HepG2 (cell line): Measurements from ENCODE around the gene NINJ2. TPM values are rescaled to one million over a fixed set of nuclear protein-coding genes. Genes with fewer than 3 reads are reported as not detected.

Experiments
- AGO1 ChIP-seq: fragments of 200-400 bp; formaldehyde crosslinking; IDR thresholded peaks from 2 replicates; pipeline ENCODE4 v1.6.1; 2017; ENCODE audit warnings: mild to moderate bottlenecking, low read depth, low read length, moderate library complexity; ENCODE audit not compliant: poor library complexity, severe bottlenecking
- ATF7-NPFF ChIP-seq: sonication (generic); formaldehyde crosslinking; IDR thresholded peaks from 2 replicates; pipeline ENCODE4 v1.8.1; 2023; ENCODE audit warnings: mild to moderate bottlenecking, low read depth, missing genetic modification reagents, moderate library complexity
- ATRX ChIP-seq: sonication (generic); formaldehyde crosslinking; IDR thresholded peaks from 2 replicates; pipeline ENCODE4 v1.4.0; 2020; ENCODE audit warnings: missing genetic modification reagents, borderline replicate concordance
- CC2D1A ChIP-seq: sonication (generic); formaldehyde crosslinking; IDR thresholded peaks from 2 replicates; pipeline ENCODE4 v1.8.1; 2023; ENCODE audit warnings: mild to moderate bottlenecking, missing genetic modification reagents
- DRAP1 ChIP-seq: IDR thresholded peaks from 2 replicates; pipeline ENCODE4 v1.6.1; 2016; ENCODE audit warnings: missing genetic modification reagents, missing compliant biosample characterization
- GABPA ChIP-seq, 2 experiments: IDR thresholded peaks; 2 replicates each; pipeline ENCODE4 v1.6.1; 2011 to 2016; ENCODE audit warnings: low read depth in 2 of 2, low read length in 1 of 2, missing biosample characterization in 1 of 2, missing genetic modification characterization in 1 of 2
- KDM5B ChIP-seq: sonication (generic); formaldehyde crosslinking; IDR thresholded peaks from 2 replicates; pipeline ENCODE4 v1.4.0; 2020; ENCODE audit warnings: missing genetic modification reagents, mild to moderate bottlenecking, borderline replicate concordance
- NBN ChIP-seq: fragments of 450-650 bp; conservative IDR thresholded peaks from 2 replicates; pipeline ENCODE4 v1.6.1; 2017
- NFYB ChIP-seq: sonication (generic); formaldehyde crosslinking; IDR thresholded peaks from 2 replicates; pipeline ENCODE4 v1.4.0; 2020; ENCODE audit warnings: missing genetic modification reagents
- NR1H2 ChIP-seq: sonication (generic); formaldehyde crosslinking; IDR thresholded peaks from 2 replicates; pipeline ENCODE4 v1.8.1; 2022; ENCODE audit warnings: low read depth, missing genetic modification reagents, borderline replicate concordance
- PHF20 ChIP-seq: sonication (generic); formaldehyde crosslinking; IDR thresholded peaks from 2 replicates; pipeline ENCODE4 v1.5.0; 2020; ENCODE audit warnings: mild to moderate bottlenecking, missing genetic modification reagents
- TGIF2 ChIP-seq: IDR thresholded peaks from 2 replicates; pipeline ENCODE4 v1.6.1; 2016; ENCODE audit warnings: control low read depth, missing compliant biosample characterization
- U2AF2 ChIP-seq: fragments of 200-400 bp; formaldehyde crosslinking; IDR thresholded peaks from 2 replicates; pipeline ENCODE4 v1.6.1; 2017; ENCODE audit warnings: low read depth, mild to moderate bottlenecking, low read length
- ZNF383 ChIP-seq: sonication (generic); formaldehyde crosslinking; IDR thresholded peaks from 2 replicates; pipeline ENCODE4 v1.4.0; 2020; ENCODE audit warnings: missing genetic modification reagents, mild to moderate bottlenecking, borderline replicate concordance
- ZNF562 ChIP-seq: sonication (generic); formaldehyde crosslinking; IDR thresholded peaks from 2 replicates; pipeline ENCODE4 v1.8.0; 2022; ENCODE audit warnings: missing genetic modification reagents, borderline replicate concordance
- ZNF574 ChIP-seq: sonication (generic); formaldehyde crosslinking; IDR thresholded peaks from 2 replicates; pipeline ENCODE4 v1.4.0; 2020; ENCODE audit warnings: missing genetic modification reagents
- ZNF766 ChIP-seq: sonication (generic); formaldehyde crosslinking; IDR thresholded peaks from 2 replicates; pipeline ENCODE4 v1.5.0; 2020; ENCODE audit warnings: missing genetic modification reagents, borderline replicate concordance
- ZNF891 ChIP-seq: sonication (generic); formaldehyde crosslinking; IDR thresholded peaks from 2 replicates; pipeline ENCODE4 v1.5.0; 2020; ENCODE audit warnings: mild to moderate bottlenecking, missing genetic modification reagents
- polyA plus RNA-seq, 8 experiments: library from polyadenylated mRNA; depleted of rRNA in 3 of 8; stranded (reverse) in 7 of 8; unstranded in 1 of 8; fragments of >200 nt; fragmentation: Illumina TruSeq in 4 of 8; extraction: Trizol in 4 of 8; gene quantifications; 2 replicates each; pipeline versions ENCODE4 v1.2.1 to v1.2.3, GENCODE V29; 2011 to 2016; ENCODE audit warnings: low read depth in 4 of 8, missing spikeins in 1 of 8, mixed read lengths in 1 of 8; ENCODE audit not compliant: insufficient read depth in 1 of 8
- total RNA-seq, 5 experiments: library from RNA; depleted of rRNA; stranded (reverse); fragments of >200 nt; fragmentation: Illumina TruSeq; extraction: Trizol; gene quantifications; 2 replicates each; pipeline ENCODE4 v1.2.3, GENCODE V29; 2016; ENCODE audit warnings: low read depth in 1 of 5
- TF ChIP-seq, protein P1 (sequence below), 2 experiments: IDR thresholded peaks; 2 replicates each; pipeline ENCODE4 v1.6.1; 2011 to 2012; ENCODE audit warnings: low read length in 2 of 2, borderline replicate concordance in 1 of 2, low read depth in 1 of 2, mild to moderate bottlenecking in 1 of 2, moderate library complexity in 1 of 2
- TF ChIP-seq, protein P2 (sequence below): sonication (generic); formaldehyde crosslinking; IDR thresholded peaks from 2 replicates; pipeline ENCODE4 v1.4.0; 2020; ENCODE audit warnings: missing genetic modification reagents
- TF ChIP-seq, protein P3 (sequence below): sonication (generic); formaldehyde crosslinking; IDR thresholded peaks from 2 replicates; pipeline ENCODE4 v1.4.0; 2020; ENCODE audit warnings: missing genetic modification reagents

Gene NINJ2
- total and polyA plus RNA-seq, 2 of the 13 experiments (the other 11 are each of a cell fraction or from before 2014, with no cell fraction given): 0.62 to 3.8 TPM

- TF ChIP-seq ZNF574 (CRISPR knock-in tag): peak; percentile 51; the same call in 1 of the 2 replicates
- TF ChIP-seq, protein P1, sequence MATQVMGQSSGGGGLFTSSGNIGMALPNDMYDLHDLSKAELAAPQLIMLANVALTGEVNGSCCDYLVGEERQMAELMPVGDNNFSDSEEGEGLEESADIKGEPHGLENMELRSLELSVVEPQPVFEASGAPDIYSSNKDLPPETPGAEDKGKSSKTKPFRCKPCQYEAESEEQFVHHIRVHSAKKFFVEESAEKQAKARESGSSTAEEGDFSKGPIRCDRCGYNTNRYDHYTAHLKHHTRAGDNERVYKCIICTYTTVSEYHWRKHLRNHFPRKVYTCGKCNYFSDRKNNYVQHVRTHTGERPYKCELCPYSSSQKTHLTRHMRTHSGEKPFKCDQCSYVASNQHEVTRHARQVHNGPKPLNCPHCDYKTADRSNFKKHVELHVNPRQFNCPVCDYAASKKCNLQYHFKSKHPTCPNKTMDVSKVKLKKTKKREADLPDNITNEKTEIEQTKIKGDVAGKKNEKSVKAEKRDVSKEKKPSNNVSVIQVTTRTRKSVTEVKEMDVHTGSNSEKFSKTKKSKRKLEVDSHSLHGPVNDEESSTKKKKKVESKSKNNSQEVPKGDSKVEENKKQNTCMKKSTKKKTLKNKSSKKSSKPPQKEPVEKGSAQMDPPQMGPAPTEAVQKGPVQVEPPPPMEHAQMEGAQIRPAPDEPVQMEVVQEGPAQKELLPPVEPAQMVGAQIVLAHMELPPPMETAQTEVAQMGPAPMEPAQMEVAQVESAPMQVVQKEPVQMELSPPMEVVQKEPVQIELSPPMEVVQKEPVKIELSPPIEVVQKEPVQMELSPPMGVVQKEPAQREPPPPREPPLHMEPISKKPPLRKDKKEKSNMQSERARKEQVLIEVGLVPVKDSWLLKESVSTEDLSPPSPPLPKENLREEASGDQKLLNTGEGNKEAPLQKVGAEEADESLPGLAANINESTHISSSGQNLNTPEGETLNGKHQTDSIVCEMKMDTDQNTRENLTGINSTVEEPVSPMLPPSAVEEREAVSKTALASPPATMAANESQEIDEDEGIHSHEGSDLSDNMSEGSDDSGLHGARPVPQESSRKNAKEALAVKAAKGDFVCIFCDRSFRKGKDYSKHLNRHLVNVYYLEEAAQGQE (IDR thresholded peaks at IDR 0.05; ENCODE audit: borderline replicate concordance in 1 of 2, low read depth in 1 of 2, low read length in 2 of 2): no peak
- TF ChIP-seq, protein P2, sequence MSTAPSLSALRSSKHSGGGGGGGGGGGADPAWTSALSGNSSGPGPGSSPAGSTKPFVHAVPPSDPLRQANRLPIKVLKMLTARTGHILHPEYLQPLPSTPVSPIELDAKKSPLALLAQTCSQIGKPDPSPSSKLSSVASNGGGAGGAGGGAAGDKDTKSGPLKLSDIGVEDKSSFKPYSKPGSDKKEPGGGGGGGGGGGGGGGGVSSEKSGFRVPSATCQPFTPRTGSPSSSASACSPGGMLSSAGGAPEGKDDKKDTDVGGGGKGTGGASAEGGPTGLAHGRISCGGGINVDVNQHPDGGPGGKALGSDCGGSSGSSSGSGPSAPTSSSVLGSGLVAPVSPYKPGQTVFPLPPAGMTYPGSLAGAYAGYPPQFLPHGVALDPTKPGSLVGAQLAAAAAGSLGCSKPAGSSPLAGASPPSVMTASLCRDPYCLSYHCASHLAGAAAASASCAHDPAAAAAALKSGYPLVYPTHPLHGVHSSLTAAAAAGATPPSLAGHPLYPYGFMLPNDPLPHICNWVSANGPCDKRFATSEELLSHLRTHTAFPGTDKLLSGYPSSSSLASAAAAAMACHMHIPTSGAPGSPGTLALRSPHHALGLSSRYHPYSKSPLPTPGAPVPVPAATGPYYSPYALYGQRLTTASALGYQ (CRISPR knock-in tag): 0 out of 2 replicates have a peak, but pooled peaks have one; percentile 54
- TF ChIP-seq GABPA (IDR thresholded peaks at IDR 0.05; ENCODE audit: low read depth, low read length): no peak
- no peak for TF ChIP-seq GABPA (CRISPR knock-in tag; IDR thresholded peaks at IDR 0.05; ENCODE audit: low read depth)
- no peak for TF ChIP-seq ZNF766
- no peak for TF ChIP-seq AGO1
- TF ChIP-seq ZNF562 (CRISPR knock-in tag): no peak
- TF ChIP-seq TGIF2 (CRISPR knock-in tag): no peak; the same call in 1 of the 2 replicates
- TF ChIP-seq PHF20 (CRISPR knock-in tag): no peak
- TF ChIP-seq ZNF383 (CRISPR knock-in tag): no peak
- peak; percentile 67; the same call in 1 of the 2 replicates for TF ChIP-seq ATF7-NPFF (CRISPR knock-in tag)
- no peak for TF ChIP-seq ATRX (CRISPR knock-in tag)
- TF ChIP-seq KDM5B (CRISPR knock-in tag): peak; percentile 70
- TF ChIP-seq NFYB (CRISPR knock-in tag): no peak
- TF ChIP-seq NR1H2 (CRISPR knock-in tag): no peak
- TF ChIP-seq ZNF891 (CRISPR knock-in tag): no peak
- TF ChIP-seq, protein P3, sequence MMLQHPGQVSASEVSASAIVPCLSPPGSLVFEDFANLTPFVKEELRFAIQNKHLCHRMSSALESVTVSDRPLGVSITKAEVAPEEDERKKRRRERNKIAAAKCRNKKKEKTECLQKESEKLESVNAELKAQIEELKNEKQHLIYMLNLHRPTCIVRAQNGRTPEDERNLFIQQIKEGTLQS: no peak
- no peak for TF ChIP-seq NBN
- no peak for TF ChIP-seq U2AF2
- TF ChIP-seq DRAP1 (CRISPR knock-in tag): peak; percentile 47; the same call in 1 of the 2 replicates
- TF ChIP-seq CC2D1A (CRISPR knock-in tag): no peak
Observed at GRCh38 chr12:569803-570434, 93.3 kb downstream of the NINJ2 start (continued).
